A673 (cell line): ENCODE results near the gene TBCD. TPM values are rescaled to one million over a fixed set of nuclear protein-coding genes. Genes with fewer than 3 reads are reported as not detected.

Source experiments
- BruUV-seq: library from RNA; stranded (reverse); fragments of 400-500 nt; replicated peaks from 2 replicates; lab custom pipeline; 2021; lab: Mats Ljungman, UMichigan
- CTCF ChIA-PET: fragments of 300-600 bp; sonication (Branson Sonifier 250); formaldehyde crosslinking; loops from one replicate; lab custom pipeline; 2022; ENCODE audit warnings: antibody characterized with exemption; lab: Charles Lee
- POLR2A ChIA-PET: fragments of 300-600 bp; sonication (Branson Sonifier 250); formaldehyde crosslinking; loops from one replicate; lab custom pipeline; 2022; ENCODE audit warnings: antibody characterized with exemption; ENCODE audit not compliant: low non-redundant PET; lab: Charles Lee
- DNase-seq: peaks from one replicate; pipeline ENCODE4 v3.0.0-alpha.2; 2015; ENCODE audit warnings: low spot score
- H3K27ac ChIP-seq: fragments of 200-600 bp; sonication (generic); 2 replicates; pipeline ENCODE4 v1.5.1; 2016; ENCODE audit warnings: mixed run types, low read depth, mild to moderate bottlenecking, mixed read lengths, antibody characterized with exemption, low read length; ENCODE audit not compliant: poor library complexity, severe bottlenecking
- H3K27me3 ChIP-seq: fragments of 200-600 bp; sonication (generic); replicated peaks from 2 replicates; pipeline ENCODE4 v1.6.1; 2017; ENCODE audit warnings: mixed run types, low read depth, mild to moderate bottlenecking, mixed read lengths, antibody characterized with exemption, low read length; ENCODE audit not compliant: insufficient read depth, poor library complexity
- H3K36me3 ChIP-seq: fragments of 200-600 bp; sonication (generic); 2 replicates; pipeline ENCODE4 v1.6.1; 2016; ENCODE audit warnings: mixed run types, mild to moderate bottlenecking, mixed read lengths, antibody characterized with exemption, low read length; ENCODE audit not compliant: insufficient read depth, poor library complexity, severe bottlenecking
- H3K4me1 ChIP-seq: fragments of 200-600 bp; sonication (generic); 2 replicates; pipeline ENCODE4 v1.6.1; 2017; ENCODE audit warnings: mixed run types, mild to moderate bottlenecking, mixed read lengths, antibody characterized with exemption, low read length; ENCODE audit not compliant: insufficient read depth, poor library complexity, severe bottlenecking
- H3K4me3 ChIP-seq: fragments of 200-600 bp; sonication (generic); 2 replicates; pipeline ENCODE4 v1.5.1; 2016; ENCODE audit warnings: low read depth, mixed run types, mild to moderate bottlenecking, mixed read lengths, low read length; ENCODE audit not compliant: poor library complexity, severe bottlenecking
- H3K9me3 ChIP-seq: fragments of 200-600 bp; sonication (generic); 2 replicates; pipeline ENCODE4 v1.6.1; 2016; ENCODE audit warnings: mixed run types, low read depth, mild to moderate bottlenecking, mixed read lengths, antibody characterized with exemption, low read length; ENCODE audit not compliant: poor library complexity, severe bottlenecking
- EZH2 ChIP-seq: fragments of 200-600 bp; sonication (generic); IDR thresholded peaks from 2 replicates; pipeline ENCODE4 v1.6.1; 2017; ENCODE audit warnings: borderline replicate concordance, low read depth, mild to moderate bottlenecking, mixed read lengths, antibody characterized with exemption, low read length; ENCODE audit not compliant: poor library complexity, severe bottlenecking
- intact Hi-C: fragments of 100-400 bp; cut with micrococcal nuclease; formaldehyde crosslinking; loops from one replicate; pipeline ENCODE4 v1.10.0; 2022; ENCODE audit not compliant: unreplicated experiment
- total RNA-seq: library from RNA; stranded (reverse); gene quantifications from 2 replicates; pipeline ENCODE4 v1.2.3, GENCODE V29; 2021
- TF ChIP-seq, protein P1 (sequence below): fragments of 300-800, 200-600 bp; sonication (generic); conservative IDR thresholded peaks from 2 replicates; pipeline ENCODE4 v1.5.1; 2017; ENCODE audit warnings: low read depth, mild to moderate bottlenecking, antibody characterized with exemption, low read length, moderate library complexity, mixed read lengths

TBCD gene
- total RNA-seq, 1 experiment from 2014 or later = 113 TPM

- intact Hi-C loops = no loop called here
- no peaks in the 10 kb centered on the region for H3K27me3 ChIP-seq
- H3K27ac ChIP-seq = peak overlapping the region; percentile 24
- no TSS peak for BruUV-seq
- no peak overlapping the region for H3K4me3 ChIP-seq
- no peaks in the 10 kb centered on the region for H3K4me1 ChIP-seq
- TF ChIP-seq, protein P1, sequence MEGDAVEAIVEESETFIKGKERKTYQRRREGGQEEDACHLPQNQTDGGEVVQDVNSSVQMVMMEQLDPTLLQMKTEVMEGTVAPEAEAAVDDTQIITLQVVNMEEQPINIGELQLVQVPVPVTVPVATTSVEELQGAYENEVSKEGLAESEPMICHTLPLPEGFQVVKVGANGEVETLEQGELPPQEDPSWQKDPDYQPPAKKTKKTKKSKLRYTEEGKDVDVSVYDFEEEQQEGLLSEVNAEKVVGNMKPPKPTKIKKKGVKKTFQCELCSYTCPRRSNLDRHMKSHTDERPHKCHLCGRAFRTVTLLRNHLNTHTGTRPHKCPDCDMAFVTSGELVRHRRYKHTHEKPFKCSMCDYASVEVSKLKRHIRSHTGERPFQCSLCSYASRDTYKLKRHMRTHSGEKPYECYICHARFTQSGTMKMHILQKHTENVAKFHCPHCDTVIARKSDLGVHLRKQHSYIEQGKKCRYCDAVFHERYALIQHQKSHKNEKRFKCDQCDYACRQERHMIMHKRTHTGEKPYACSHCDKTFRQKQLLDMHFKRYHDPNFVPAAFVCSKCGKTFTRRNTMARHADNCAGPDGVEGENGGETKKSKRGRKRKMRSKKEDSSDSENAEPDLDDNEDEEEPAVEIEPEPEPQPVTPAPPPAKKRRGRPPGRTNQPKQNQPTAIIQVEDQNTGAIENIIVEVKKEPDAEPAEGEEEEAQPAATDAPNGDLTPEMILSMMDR = no peak
- no peak for TF ChIP-seq EZH2
- ChIA-PET CTCF (no interaction called here), POLR2A (no interaction called here)
- H3K9me3 ChIP-seq = no peaks in the 10 kb centered on the region
- H3K36me3 ChIP-seq = no peaks in the 10 kb centered on the region
- no peak for DNase-seq
These were observed 157.5 kb downstream of the TBCD start for GRCh38 chr17:82909322-82909904.

DNA sequence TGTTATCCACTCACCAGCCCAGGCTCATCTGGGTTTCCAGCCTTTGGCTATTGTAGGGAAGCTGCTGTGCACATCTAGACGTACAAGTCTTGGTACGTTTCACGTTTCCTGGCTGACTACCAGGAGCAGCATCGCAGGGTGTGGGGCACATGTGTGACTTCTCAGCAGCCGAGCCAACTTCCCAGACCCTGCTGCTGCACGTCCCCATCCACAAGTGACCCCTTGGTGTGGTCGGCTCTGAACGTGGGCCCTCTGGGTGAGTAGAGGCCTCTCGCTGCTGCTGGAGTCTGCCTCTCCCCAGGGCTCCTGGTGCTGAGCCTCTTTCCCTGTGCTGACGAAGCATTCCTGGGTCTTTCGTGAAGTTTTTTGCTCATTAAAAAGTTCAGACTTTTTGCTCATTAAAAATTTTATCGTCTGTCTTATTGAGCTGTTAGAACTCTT, 158.2 kb downstream of the TBCD start:
- Histone ChIP-seq H3K27ac (peak overlapping the region; percentile 24), H3K9me3 (no peaks in the 10 kb centered on the region), H3K4me1 (no peaks in the 10 kb centered on the region), H3K27me3 (no peaks in the 10 kb centered on the region), H3K4me3 (no peak overlapping the region), H3K36me3 (no peaks in the 10 kb centered on the region)
- CTCF ChIA-PET = no interaction called here
- no peak for DNase-seq
- POLR2A ChIA-PET = no interaction called here
- BruUV-seq = no TSS peak
- no peak for TF ChIP-seq EZH2
- TF ChIP-seq, protein P1 = no peak
- intact Hi-C loops = no loop called here

- CTCF ChIA-PET = no interaction called here
These were observed 158.9 kb downstream of the TBCD start for GRCh38 chr17:82910770-82911169.

More at GRCh38 chr17:82910770-82911169, 158.9 kb downstream of the TBCD start:
- H3K27me3 ChIP-seq = no peaks in the 10 kb centered on the region
- no peaks in the 10 kb centered on the region for H3K36me3 ChIP-seq
- peak overlapping the region; percentile 24 for H3K27ac ChIP-seq
- TF ChIP-seq EZH2 = no peak
- TF ChIP-seq, protein P1 = no peak
- DNase-seq = no peak
- intact Hi-C loops = no loop called here
- POLR2A ChIA-PET = no interaction called here
- no peak overlapping the region for H3K4me3 ChIP-seq
- BruUV-seq = no TSS peak
- H3K4me1 ChIP-seq = no peaks in the 10 kb centered on the region
- no peaks in the 10 kb centered on the region for H3K9me3 ChIP-seq
